ENCODE results near the gene NPR3. TPM values are rescaled to one million over a fixed set of nuclear protein-coding genes. Genes with fewer than 3 reads are reported as not detected.

NPR3 gene
- polyA plus RNA-seq, 1 donor (not counting 4 experiments of a cell fraction or from before 2014, with no cell fraction given): 0.12 TPM

DNA sequence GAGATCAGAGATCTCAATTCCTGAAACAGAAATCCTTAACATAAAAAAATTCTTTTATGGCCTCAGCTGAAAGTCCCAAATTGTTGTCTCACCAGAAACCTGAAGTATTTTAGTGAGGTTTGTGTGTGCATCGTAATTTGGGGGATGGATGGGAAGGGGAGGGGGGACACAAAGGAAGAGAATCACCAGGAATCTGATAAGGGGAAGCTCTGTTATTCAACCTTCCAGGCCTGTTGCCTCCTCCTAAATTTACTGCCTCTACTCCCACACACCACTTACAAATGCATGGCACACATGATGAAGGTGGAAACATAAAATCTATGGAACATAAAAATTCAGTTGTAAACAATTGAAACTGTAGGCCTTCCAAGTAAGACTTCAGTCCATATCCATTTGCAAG, 97.7 kb downstream of the NPR3 start:
- no peaks in the 10 kb centered on the region for H3K27me3 ChIP-seq (ENCODE audit: control insufficient read depth, extremely low read depth, insufficient read depth, low read length)
- no peak overlapping the region for H3K27ac ChIP-seq (ENCODE audit: control insufficient read depth, insufficient read depth, low read length)
- H3K9me1 ChIP-seq (ENCODE audit: control insufficient read depth, extremely low read depth, insufficient read depth, low read length): no peaks in the 10 kb centered on the region
- TF ChIP-seq EZH2 (IDR thresholded peaks at IDR 0.05; ENCODE audit: low read length): no peak
- TF ChIP-seq, protein P1, sequence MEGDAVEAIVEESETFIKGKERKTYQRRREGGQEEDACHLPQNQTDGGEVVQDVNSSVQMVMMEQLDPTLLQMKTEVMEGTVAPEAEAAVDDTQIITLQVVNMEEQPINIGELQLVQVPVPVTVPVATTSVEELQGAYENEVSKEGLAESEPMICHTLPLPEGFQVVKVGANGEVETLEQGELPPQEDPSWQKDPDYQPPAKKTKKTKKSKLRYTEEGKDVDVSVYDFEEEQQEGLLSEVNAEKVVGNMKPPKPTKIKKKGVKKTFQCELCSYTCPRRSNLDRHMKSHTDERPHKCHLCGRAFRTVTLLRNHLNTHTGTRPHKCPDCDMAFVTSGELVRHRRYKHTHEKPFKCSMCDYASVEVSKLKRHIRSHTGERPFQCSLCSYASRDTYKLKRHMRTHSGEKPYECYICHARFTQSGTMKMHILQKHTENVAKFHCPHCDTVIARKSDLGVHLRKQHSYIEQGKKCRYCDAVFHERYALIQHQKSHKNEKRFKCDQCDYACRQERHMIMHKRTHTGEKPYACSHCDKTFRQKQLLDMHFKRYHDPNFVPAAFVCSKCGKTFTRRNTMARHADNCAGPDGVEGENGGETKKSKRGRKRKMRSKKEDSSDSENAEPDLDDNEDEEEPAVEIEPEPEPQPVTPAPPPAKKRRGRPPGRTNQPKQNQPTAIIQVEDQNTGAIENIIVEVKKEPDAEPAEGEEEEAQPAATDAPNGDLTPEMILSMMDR (optimal IDR thresholded peaks at IDR 0.05 in 1 of 3, IDR thresholded peaks at IDR 0.05 in 1 of 3, conservative IDR thresholded peaks at IDR 0.05 in 1 of 3; ENCODE audit: extremely low read depth in 1 of 3, insufficient read depth in 2 of 3, low read length in 3 of 3): no peak
- H2AFZ ChIP-seq (ENCODE audit: control insufficient read depth, low read length): no peak overlapping the region
- H3K4me2 ChIP-seq (ENCODE audit: control insufficient read depth, extremely low read depth, insufficient read depth, low read depth, low read length): no peak overlapping the region
- no peaks in the 10 kb centered on the region for H3K9me3 ChIP-seq (ENCODE audit: control insufficient read depth, low read depth, low read length)
- no peaks in the 10 kb centered on the region for H3K36me3 ChIP-seq (ENCODE audit: control insufficient read depth in 2 of 2, extremely low read depth in 1 of 2, insufficient read depth in 2 of 2, low read length in 2 of 2)
- dilution Hi-C loops (cut with MboI; ENCODE audit: extremely low pct_ligation_motif_present, low sequenced_read_pairs): no loop called here
- H3K4me3 ChIP-seq (ENCODE audit: control insufficient read depth in 2 of 3, extremely low read depth in 1 of 3, insufficient read depth in 2 of 3, low read depth in 1 of 3, low read length in 3 of 3): no peak overlapping the region
- no peaks in the 10 kb centered on the region for H3K79me2 ChIP-seq (ENCODE audit: control insufficient read depth, insufficient read depth, low read length)
- DNase-seq (ENCODE audit: low read depth, low spot score) (no peak), FAIRE-seq (no peak)
- H3K9ac ChIP-seq (ENCODE audit: control insufficient read depth, extremely low read depth, insufficient read depth, low read length): no peak overlapping the region
- H3K4me1 ChIP-seq (ENCODE audit: control insufficient read depth, extremely low read depth, insufficient read depth, low read length): no peaks in the 10 kb centered on the region
- H4K20me1 ChIP-seq (ENCODE audit: control insufficient read depth, extremely low read depth, insufficient read depth, low read length): no peaks in the 10 kb centered on the region

DNA sequence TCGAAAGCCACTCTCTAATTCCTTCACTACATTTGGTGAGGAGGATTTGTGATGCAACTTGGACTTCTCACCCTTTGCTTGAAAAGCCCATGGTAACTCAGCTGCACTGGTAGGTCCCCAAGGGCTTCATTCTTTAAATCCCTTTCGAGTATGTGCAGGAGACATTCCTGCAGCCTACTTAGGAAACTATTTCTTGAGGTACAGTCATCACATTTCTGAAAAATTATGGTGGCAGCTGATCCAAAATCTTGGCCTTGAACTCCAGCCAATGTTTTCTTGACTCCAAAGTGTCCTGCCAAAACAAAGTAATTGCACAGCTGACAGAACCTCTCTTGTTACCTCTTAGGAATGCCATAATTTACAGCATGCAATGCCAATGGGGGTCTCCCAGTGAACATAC, 99.7 kb downstream of the NPR3 start:
- no peak overlapping the region for H2AFZ ChIP-seq (ENCODE audit: control insufficient read depth, low read length)
- dilution Hi-C loops (cut with MboI; ENCODE audit: extremely low pct_ligation_motif_present, low sequenced_read_pairs): no loop called here
- no peak overlapping the region for H3K27ac ChIP-seq (ENCODE audit: control insufficient read depth, insufficient read depth, low read length)
- no peak for DNase-seq (ENCODE audit: low read depth, low spot score)
- FAIRE-seq: no peak
- H3K4me1 ChIP-seq (ENCODE audit: control insufficient read depth, extremely low read depth, insufficient read depth, low read length): no peaks in the 10 kb centered on the region
- H3K36me3 ChIP-seq (ENCODE audit: control insufficient read depth in 2 of 2, extremely low read depth in 1 of 2, insufficient read depth in 2 of 2, low read length in 2 of 2): no peaks in the 10 kb centered on the region
- H3K27me3 ChIP-seq (ENCODE audit: control insufficient read depth, extremely low read depth, insufficient read depth, low read length): no peaks in the 10 kb centered on the region
- no peak overlapping the region for H3K4me2 ChIP-seq (ENCODE audit: control insufficient read depth, extremely low read depth, insufficient read depth, low read depth, low read length)
- TF ChIP-seq, protein P1 (optimal IDR thresholded peaks at IDR 0.05 in 1 of 3, IDR thresholded peaks at IDR 0.05 in 1 of 3, conservative IDR thresholded peaks at IDR 0.05 in 1 of 3; ENCODE audit: extremely low read depth in 1 of 3, insufficient read depth in 2 of 3, low read length in 3 of 3): no peak
- TF ChIP-seq EZH2 (IDR thresholded peaks at IDR 0.05; ENCODE audit: low read length): no peak
- no peaks in the 10 kb centered on the region for H3K9me1 ChIP-seq (ENCODE audit: control insufficient read depth, extremely low read depth, insufficient read depth, low read length)
- H3K9me3 ChIP-seq (ENCODE audit: control insufficient read depth, low read depth, low read length): no peaks in the 10 kb centered on the region
- H4K20me1 ChIP-seq (ENCODE audit: control insufficient read depth, extremely low read depth, insufficient read depth, low read length): no peaks in the 10 kb centered on the region
- no peaks in the 10 kb centered on the region for H3K79me2 ChIP-seq (ENCODE audit: control insufficient read depth, insufficient read depth, low read length)
- H3K4me3 ChIP-seq (ENCODE audit: control insufficient read depth in 2 of 3, extremely low read depth in 1 of 3, insufficient read depth in 2 of 3, low read depth in 1 of 3, low read length in 3 of 3): no peak overlapping the region
- H3K9ac ChIP-seq (ENCODE audit: control insufficient read depth, extremely low read depth, insufficient read depth, low read length): no peak overlapping the region

Measured in keratinocyte (primary cell).